Activated CD8-positive, alpha-beta memory T cell treated with anti-CD3 and anti-CD28 coated beads for 1 hour (primary cell): ENCODE measurements around the gene SLC27A5.
"Not testable (repeated sequence)": the region's sequence is repeated elsewhere in the genome, so short reads cannot be mapped to it uniquely, and the experiment has no call there.

Experiments used
- DNase-seq, 2 donors: peaks; one replicate each; pipeline ENCODE4 v3.0.0-alpha.2; 2020; ENCODE audit warnings: low read depth in 1 of 2; ENCODE audit errors: extremely low read depth in 1 of 2

The SLC27A5 gene

GRCh38 chr19:58499021-58499927 is 12.5 kb downstream of the SLC27A5 start:
- DNase-seq, result peak; percentile 86 to 87

- no peak for DNase-seq
Measured at GRCh38 chr19:58498316-58499020, 13.3 kb downstream of the SLC27A5 start.

GRCh38 chr19:58497634-58498170 is 14.1 kb downstream of the SLC27A5 start:
- no peak for DNase-seq

GRCh38 chr19:58492265-58492664 is 19.5 kb downstream of the SLC27A5 start:
- DNase-seq, result no peak

GRCh38 chr19:58491393-58491792 is 20.4 kb downstream of the SLC27A5 start:
- no peak for DNase-seq

DNA sequence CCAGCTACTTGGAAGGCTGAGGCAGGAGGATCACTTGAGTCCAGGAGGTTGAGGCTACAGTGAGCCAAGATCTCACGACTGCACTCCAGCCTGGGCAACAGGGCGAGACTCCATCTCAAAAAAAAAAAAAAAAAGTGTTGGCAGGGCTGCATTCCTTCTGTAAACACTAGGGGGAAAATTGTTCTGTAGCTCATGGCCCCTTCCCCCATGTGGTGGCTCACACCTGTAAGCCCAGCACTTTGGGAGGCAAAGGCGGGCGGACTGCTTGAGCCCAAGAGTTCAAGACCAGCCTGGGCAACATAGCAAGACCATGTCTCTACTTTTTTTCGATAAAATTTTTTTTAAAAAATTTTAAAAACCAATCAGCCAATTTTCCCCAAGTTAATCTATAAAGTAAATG is 27.4 kb downstream of the SLC27A5 start:
- not testable (repeated sequence) for DNase-seq

- no peak for DNase-seq
Measured at GRCh38 chr19:58483776-58484175, 28.0 kb downstream of the SLC27A5 start.

DNA sequence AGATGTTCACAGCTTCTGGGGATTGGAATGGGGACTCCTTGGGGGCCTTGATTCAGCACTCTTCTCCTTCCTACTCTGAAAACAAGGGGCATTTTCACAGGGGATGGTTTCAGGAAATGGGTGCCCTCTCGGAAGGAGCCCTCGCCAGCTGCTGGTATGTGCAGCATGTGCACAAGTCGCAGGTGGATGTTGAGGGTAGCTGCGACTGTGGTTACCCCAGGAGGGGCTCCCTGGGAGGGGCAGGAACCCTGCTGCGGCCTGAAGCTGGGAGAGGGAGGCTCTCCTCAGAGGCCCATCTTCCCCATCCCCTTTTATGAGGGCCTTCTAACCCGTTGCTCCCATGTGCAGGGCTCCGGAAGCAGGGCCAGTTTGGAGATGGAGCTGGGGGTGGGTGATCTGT is 29.4 kb downstream of the SLC27A5 start:
- no peak for DNase-seq

DNA sequence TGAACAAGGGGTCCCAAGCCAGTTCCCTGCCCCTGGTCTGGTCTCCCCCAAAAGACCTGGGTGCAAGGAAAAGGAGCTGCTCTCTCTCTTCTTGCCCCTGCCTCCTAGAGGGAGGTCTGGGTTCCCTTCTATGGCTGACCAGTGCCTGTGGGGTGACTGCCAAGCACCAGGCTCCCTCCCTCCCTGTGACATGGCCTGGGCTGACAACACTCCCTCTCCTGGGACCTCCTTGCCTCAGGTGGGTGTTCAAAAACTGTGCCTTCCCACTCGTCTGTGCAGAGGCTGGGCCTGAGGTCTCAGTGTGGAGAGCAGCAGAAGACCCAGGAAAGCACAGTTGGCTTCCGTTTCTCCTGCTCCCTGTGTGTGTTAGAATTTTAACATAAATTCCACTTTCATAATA is 31.0 kb downstream of the SLC27A5 start:
- DNase-seq, result no peak

DNA sequence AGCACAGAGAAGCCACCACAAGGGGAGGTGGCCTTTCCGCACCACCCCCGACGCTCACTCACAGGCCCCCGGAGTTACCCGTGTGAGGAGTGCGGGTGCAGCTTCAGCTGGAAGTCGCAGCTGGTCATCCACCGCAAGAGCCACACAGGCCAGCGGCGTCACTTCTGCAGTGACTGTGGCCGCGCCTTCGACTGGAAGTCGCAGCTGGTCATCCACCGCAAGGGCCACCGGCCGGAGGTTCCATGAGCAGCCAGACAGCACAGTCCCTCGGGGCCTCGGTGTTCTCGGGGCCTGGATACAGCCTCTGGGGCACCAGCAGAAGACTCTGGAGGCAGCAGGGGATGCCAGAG is 31.3 kb downstream of the SLC27A5 start:
- no peak for DNase-seq

DNA sequence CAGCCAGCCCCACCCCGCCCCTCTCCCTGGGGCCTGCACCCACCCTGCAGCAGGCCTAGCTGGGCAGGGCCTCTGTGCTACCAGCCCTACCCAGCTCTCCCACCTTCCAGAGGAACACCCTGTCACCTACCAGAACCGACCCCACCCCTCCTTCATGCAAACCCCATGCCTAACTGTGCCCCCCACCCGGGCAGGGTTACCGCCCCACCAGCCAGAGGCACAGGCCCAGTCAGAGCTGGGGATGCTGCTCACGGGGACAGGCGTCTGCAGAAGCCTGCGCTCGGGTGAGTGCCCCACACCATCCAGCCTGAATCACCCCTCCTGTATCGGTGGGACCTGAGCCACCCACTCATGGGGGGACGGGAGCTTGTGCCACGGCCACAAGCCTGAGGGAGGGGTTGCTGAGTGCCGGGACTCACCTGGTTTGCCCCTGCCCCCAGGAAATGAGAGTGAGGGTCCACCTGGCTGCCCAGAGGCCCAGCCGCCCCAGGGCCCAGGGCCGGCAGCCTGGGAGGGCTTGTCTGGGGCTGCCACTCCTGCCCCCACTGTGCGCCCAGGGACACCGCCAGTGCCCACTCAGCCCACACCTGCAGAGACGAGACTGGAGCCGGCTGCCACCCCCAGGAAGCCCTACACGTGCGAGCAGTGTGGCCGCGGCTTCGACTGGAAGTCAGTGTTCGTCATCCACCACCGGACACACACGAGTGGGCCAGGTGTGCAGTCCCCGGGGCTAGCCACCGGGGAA is 31.9 kb downstream of the SLC27A5 start:
- DNase-seq, result no peak

GRCh38 chr19:58479303-58479702 is 32.5 kb downstream of the SLC27A5 start:
- DNase-seq, result no peak

DNA sequence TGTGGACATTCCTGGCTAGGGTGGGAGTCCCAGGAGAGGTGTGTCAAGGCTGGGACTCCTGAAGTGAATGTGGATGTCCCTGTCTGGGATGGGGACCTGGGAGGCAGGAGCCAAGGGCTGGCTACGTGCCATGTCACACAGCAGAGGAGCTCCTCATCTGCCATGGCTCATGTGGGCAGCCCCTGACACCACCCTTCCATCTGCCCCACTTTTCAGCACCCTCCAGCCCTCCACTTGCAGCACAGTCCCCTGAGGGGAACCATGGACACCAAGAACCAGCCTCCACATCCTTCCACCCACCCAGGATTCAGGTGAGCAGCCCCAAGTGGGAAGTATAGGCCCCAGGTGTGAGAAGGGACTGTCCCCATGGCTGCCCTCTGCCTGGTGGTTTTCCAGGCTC is 33.9 kb downstream of the SLC27A5 start:
- DNase-seq, result no peak

DNA sequence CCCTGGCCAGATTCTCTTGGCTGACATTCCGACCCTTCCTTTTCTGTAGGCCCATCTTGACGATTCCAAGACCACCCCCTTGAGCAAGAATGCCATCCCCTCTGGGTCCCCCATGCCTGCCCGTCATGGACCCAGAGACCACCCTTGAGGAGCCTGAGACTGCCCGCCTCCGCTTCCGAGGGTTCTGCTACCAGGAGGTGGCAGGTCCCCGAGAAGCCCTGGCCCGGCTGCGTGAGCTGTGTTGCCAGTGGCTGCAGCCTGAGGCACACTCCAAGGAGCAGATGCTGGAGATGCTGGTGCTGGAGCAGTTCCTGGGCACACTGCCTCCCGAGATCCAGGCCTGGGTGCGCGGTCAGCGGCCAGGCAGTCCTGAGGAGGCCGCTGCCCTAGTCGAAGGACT is 34.7 kb downstream of the SLC27A5 start:
- DNase-seq, result no peak

GRCh38 chr19:58476498-58477015 is 35.2 kb downstream of the SLC27A5 start:
- no peak for DNase-seq

DNA sequence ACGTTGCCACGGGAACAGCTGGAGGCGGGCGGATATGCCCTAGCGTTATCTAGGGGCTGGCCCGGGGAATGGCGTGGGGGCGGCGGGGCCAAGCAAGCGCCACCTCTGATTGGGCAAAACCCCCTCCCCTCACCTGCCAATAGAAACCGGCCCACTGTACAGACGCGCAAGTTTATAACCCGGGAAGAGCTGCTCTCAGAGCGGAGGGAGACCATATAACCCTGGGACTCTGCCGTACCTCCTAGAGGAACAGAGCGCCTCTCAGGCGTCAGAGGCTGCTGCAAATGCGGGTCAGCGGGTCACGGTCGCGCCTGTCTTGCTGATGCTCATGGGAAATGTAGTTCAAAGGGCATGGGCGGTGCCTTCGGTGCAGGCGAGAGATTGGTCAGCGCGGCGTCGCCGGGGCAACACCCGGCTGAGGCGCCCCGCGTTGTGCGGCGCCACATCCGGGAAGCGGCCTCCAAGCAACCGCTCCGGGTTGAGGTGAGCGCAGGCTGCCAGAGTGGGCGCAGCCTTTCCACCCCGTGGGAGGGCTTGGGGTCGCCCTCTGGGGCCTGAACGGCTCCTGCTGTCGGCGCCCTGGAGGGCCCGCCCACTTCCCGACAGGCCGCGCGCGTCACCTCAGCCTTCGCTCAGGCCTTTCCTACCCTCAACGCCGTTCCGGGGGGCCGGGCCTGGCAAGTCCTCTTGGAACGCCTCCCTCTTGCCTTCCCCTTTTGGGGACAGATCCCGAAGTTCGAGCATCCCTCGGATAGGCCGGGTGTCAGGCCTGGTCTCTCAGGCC is 35.9 kb downstream of the SLC27A5 start, which contains the start of gene ZNF446:
ZNF446 (plus strand) TSS at position 639 of the 784 bp plus-strand sequence. CDS start 867 bp downstream, outside the sequence.
- peak; percentile 89 to 90 for DNase-seq

DNA sequence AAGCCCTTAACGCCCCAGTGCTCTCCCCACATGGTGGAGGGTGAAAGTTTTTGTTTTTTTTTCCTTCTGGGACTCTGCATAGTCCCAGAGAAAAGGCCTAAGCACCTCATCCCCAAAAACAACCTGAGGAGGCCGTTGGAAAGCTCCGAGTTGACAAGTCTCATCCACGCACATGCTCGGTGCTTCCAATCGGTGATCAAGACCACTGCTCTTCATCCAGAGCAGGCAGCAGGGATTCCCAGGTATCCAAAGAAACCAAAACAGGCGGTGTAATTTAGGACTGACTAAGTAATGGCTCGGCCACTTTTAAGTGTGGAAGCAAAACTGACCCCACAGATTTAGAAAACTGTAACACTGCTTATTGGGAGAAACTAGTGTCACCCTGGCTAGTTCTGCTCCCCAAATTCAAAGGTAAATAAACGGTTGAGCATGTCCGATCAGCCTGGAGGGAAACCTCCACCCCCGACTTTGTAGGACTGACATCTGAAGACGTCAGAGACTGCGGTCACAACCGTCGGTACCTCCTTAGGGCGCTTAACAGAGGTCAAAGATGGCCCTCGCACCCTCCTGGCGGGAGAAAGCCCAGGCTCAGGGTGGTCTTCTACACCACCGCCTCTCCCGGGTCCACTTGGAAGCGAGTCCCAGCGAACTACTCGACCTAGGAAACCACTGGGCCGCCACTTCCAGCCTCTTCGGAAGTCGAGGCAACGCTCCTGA is 36.6 kb downstream of the SLC27A5 start:
- DNase-seq, result no peak

GRCh38 chr19:58474291-58474996 is 37.3 kb downstream of the SLC27A5 start:
- DNase-seq, result no peak

- no peak for DNase-seq
Measured at GRCh38 chr19:58473775-58474174, 38.0 kb downstream of the SLC27A5 start.
